HCT116 (cell line): Measurements from ENCODE around the gene ZNF189. TPM values are rescaled to one million over a fixed set of nuclear protein-coding genes. Genes with fewer than 3 reads are reported as not detected.

Source experiments
- ATAC-seq: fragments of 200-7000 bp; cut with Tn5 transposase; 2 replicates; pipeline ENCODE4 v1.9.1; 2020; ENCODE audit warnings: mild to moderate bottlenecking, moderate library complexity
- BruUV-seq: library from RNA; stranded (reverse); fragments of 400-500 nt; replicated peaks from 2 replicates; lab custom pipeline; 2021; lab: Mats Ljungman, UMichigan
- CTCF ChIA-PET: fragments of 300-600 bp; sonication (Branson Sonifier 250); formaldehyde crosslinking; loops from one replicate; lab custom pipeline; 2021; ENCODE audit warnings: antibody characterized with exemption; lab: Charles Lee
- POLR2A ChIA-PET: fragments of 300-600, 350-600 bp; sonication (Branson Sonifier 250); formaldehyde crosslinking; loops from one replicate; lab custom pipeline; 2021; ENCODE audit warnings: antibody characterized with exemption; lab: Charles Lee
- RAD21 ChIA-PET, 2 experiments: fragments of 300-600 bp; sonication (Branson Sonifier 250); formaldehyde crosslinking; loops; one replicate each; lab custom pipeline; 2023; ENCODE audit warnings: low total read pairs in 2 of 2; ENCODE audit not compliant: uncharacterized antibody in 2 of 2, unreplicated experiment in 2 of 2, low non-redundant PET in 1 of 2; lab: Charles Lee
- DNase-seq: peaks from one replicate; pipeline ENCODE4 v3.0.0-alpha.2; 2010; ENCODE audit warnings: low read depth, low spot score
- H2AFZ ChIP-seq: fragments of 200-600 bp; shearing (Covaris generic), sonication (generic); 2 replicates; pipeline ENCODE4 v1.6.1; 2017; ENCODE audit warnings: low read depth, mixed run types, mixed read lengths, antibody characterized with exemption, low read length; ENCODE audit not compliant: poor library complexity, severe bottlenecking
- H3K27ac ChIP-seq: 2 replicates; pipeline ENCODE4 v1.5.1; 2012; ENCODE audit warnings: low read depth, low read length
- H3K27me3 ChIP-seq: fragments of 200-600 bp; sonication (generic); 2 replicates; pipeline ENCODE4 v1.6.1; 2016; ENCODE audit warnings: mixed run types, low read length, mixed read lengths; ENCODE audit not compliant: insufficient read depth
- H3K36me3 ChIP-seq, 2 experiments: fragments of 200-500 bp in 1 of 2; fragments of 200-600 bp in 1 of 2; sonication (Bioruptor generic) in 1 of 2; sonication (generic) in 1 of 2; 2 replicates each; pipeline versions ENCODE4 v1.5.1 to v1.6.1; 2014 to 2016; ENCODE audit warnings: low read length in 2 of 2, inconsistent platforms in 1 of 2, mixed read lengths in 1 of 2, mixed run types in 1 of 2; ENCODE audit not compliant: insufficient read depth in 2 of 2, control insufficient read depth in 1 of 2
- H3K4me1 ChIP-seq, 2 experiments: fragments of 200-600 bp in 1 of 2; sonication (generic) in 1 of 2; 2 replicates each; pipeline versions ENCODE4 v1.5.1 to v1.6.1; 2012 to 2017; ENCODE audit warnings: low read length in 2 of 2, inconsistent platforms in 1 of 2, mild to moderate bottlenecking in 1 of 2, mixed read lengths in 1 of 2, mixed run types in 1 of 2, moderate library complexity in 1 of 2; ENCODE audit not compliant: insufficient read depth in 2 of 2, control insufficient read depth in 1 of 2
- H3K4me2 ChIP-seq: fragments of 200-600 bp; sonication (generic); 2 replicates; pipeline ENCODE4 v1.6.1; 2017; ENCODE audit warnings: mixed run types, low read length, mixed read lengths
- H3K4me3 ChIP-seq, 2 experiments: fragments of 200-600 bp in 1 of 2; sonication (generic) in 1 of 2; replicated peaks in 1 of 2; 2 replicates each; pipeline ENCODE4 v1.5.1; 2011 to 2016; ENCODE audit warnings: low read length in 2 of 2, control low read depth in 1 of 2, low read depth in 1 of 2, mild to moderate bottlenecking in 1 of 2, mixed read lengths in 1 of 2, mixed run types in 1 of 2
- H3K79me2 ChIP-seq: fragments of 200-600 bp; sonication (generic); 2 replicates; pipeline ENCODE4 v1.6.1; 2017; ENCODE audit warnings: mild to moderate bottlenecking, mixed run types, low read length, moderate library complexity, mixed read lengths; ENCODE audit not compliant: insufficient read depth
- H3K9ac ChIP-seq: fragments of 200-600 bp; sonication (generic); 2 replicates; pipeline ENCODE4 v1.6.1; 2016; ENCODE audit warnings: low read length, mixed read lengths
- H3K9me2 ChIP-seq: fragments of 200-600 bp; sonication (generic), shearing (Covaris generic); 2 replicates; pipeline ENCODE4 v1.6.1; 2017; ENCODE audit warnings: mixed run types, mild to moderate bottlenecking, moderate library complexity; ENCODE audit not compliant: insufficient read depth
- H3K9me3 ChIP-seq, 2 experiments: fragments of 200-500 bp in 1 of 2; fragments of 200-600 bp in 1 of 2; sonication (Bioruptor generic) in 1 of 2; sonication (generic) in 1 of 2; 2 replicates each; pipeline ENCODE4 v1.6.1; 2014 to 2017; ENCODE audit warnings: low read length in 2 of 2, mixed read lengths in 2 of 2, inconsistent platforms in 1 of 2, low read depth in 1 of 2, mild to moderate bottlenecking in 1 of 2, mixed run types in 1 of 2, moderate library complexity in 1 of 2; ENCODE audit not compliant: control insufficient read depth in 1 of 2, insufficient read depth in 1 of 2
- H4K20me1 ChIP-seq: fragments of 200-600 bp; sonication (generic), shearing (Covaris generic); 2 replicates; pipeline ENCODE4 v1.6.1; 2017; ENCODE audit warnings: mixed run types, mild to moderate bottlenecking, moderate library complexity; ENCODE audit not compliant: insufficient read depth
- CEBPB ChIP-seq: IDR thresholded peaks from 2 replicates; pipeline ENCODE4 v1.6.1; 2012; ENCODE audit warnings: low read depth
- EGR1 ChIP-seq: IDR thresholded peaks from 2 replicates; pipeline ENCODE4 v1.6.1; 2012; ENCODE audit warnings: low read depth
- ELF1 ChIP-seq: IDR thresholded peaks from 2 replicates; pipeline ENCODE4 v1.6.1; 2012; ENCODE audit warnings: low read depth, borderline replicate concordance
- EZH2phosphoT487 ChIP-seq: fragments of 200-600 bp; IDR thresholded peaks from 2 replicates; pipeline ENCODE4 v1.6.1; 2018; ENCODE audit warnings: antibody characterized with exemption, borderline replicate concordance
- SP1 ChIP-seq: IDR thresholded peaks from 2 replicates; pipeline ENCODE4 v1.6.1; 2012; ENCODE audit warnings: low read depth
- SRF ChIP-seq: IDR thresholded peaks from 2 replicates; pipeline ENCODE4 v1.6.1; 2012; ENCODE audit warnings: low read depth
- TCF7L2 ChIP-seq: IDR thresholded peaks from 2 replicates; pipeline ENCODE4 v1.7.0; 2011; ENCODE audit warnings: borderline replicate concordance, inconsistent platforms; ENCODE audit not compliant: insufficient read depth, insufficient read length; ENCODE audit errors: extremely low read depth
- ZFX ChIP-seq: fragments of 450-650 bp; IDR thresholded peaks from 2 replicates; pipeline ENCODE4 v1.6.1; 2017
- ZNF274 ChIP-seq: fragments of 200-500 bp; sonication (Bioruptor generic); IDR thresholded peaks from 2 replicates; pipeline ENCODE4 v1.6.1; 2014; ENCODE audit warnings: mild to moderate bottlenecking, low read depth, low read length, inconsistent platforms
- intact Hi-C: fragments of 100-400 bp; cut with micrococcal nuclease; formaldehyde crosslinking; loops from 2 replicates; pipeline ENCODE4 v1.10.0; 2022
- total RNA-seq: library from RNA; stranded (reverse); gene quantifications from one replicate; pipeline ENCODE4 v1.2.1, GENCODE V29; 2021; ENCODE audit not compliant: unreplicated experiment
- TF ChIP-seq, protein P1 (sequence below): IDR thresholded peaks from 2 replicates; pipeline ENCODE4 v1.6.1; 2012

Gene ZNF189
- total RNA-seq, 1 experiment from 2014 or later, result 10.6 TPM

DNA sequence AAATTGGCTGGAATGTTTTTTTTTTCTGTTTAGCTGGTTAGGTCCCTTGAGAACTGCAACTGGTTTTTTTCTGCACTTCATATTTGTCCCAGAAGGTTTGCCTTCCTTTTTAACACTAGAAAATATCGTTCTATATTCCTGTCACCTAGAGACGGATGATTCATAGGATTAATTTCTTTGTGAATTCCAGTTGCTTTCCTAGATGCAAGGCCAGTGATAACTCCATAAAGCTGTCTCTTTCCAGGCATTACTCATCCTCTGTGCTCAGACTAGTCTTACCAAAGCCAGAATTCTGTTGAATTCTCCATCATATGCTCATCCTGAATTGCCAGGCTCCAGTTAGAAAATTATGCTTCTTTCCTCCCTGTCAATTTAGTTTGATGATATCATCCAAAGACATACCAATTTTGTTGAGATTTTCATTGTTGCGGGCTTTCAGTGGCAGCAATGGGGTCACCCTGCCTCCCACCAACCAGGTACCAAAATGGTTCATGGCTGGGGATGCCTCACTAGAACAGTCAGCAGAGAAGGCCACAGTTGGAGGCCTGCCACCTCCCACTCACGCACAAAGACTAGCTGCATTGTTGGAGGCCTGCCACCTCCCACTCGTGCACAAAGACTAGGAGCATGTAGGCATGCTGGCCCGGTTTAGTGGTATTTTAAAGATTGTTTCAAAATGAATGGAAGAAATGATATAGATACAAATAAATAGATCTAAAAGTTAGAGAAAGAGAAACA lies 22.4 kb upstream of the ZNF189 start (continued):
- TF ChIP-seq ZNF274 (no peak), EZH2phosphoT487 (no peak), SP1 (no peak)

DNA sequence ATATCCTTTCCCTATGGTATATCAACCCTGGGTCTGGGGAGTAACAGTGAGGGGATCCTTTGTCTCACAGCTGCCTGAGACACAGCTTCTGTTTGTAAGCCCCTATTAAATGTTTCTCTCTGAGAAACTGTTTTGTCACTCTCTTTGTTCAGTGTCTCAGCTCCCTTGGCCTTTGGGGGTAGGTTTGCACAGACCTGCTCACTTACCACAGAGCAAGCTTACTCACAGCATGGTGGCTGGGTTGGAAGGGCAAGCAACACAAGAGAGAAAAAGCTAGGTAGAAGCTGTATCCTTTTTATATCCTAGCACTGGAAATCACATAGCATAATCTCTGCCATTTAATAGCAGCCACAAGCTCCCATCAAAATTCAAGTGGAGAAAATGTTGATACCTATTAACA lies 18.4 kb upstream of the ZNF189 start:
- ChIA-PET POLR2A (interaction anchor here (1.1 kb wide), 1 partner anchor 18 kb away, joined by 3 read pairs; the partner anchor contains the start of genes MRPL50 and ZNF189), RAD21 (no interaction called here), CTCF (interaction anchor here (1.3 kb wide), 1 partner anchor 8 kb away, joined by 4 read pairs; no protein-coding TSS in a partner anchor)
- Histone ChIP-seq H3K4me1 (no peaks in the 10 kb centered on the region), H3K9ac (no peak overlapping the region), H3K9me2 (no peaks in the 10 kb centered on the region), H3K4me3 (no peak overlapping the region), H3K9me3 (no peaks in the 10 kb centered on the region), H3K79me2 (no peaks in the 10 kb centered on the region), H3K27ac (no peak overlapping the region), H4K20me1 (no peaks in the 10 kb centered on the region), H3K27me3 (no peaks in the 10 kb centered on the region), H3K4me2 (no peak overlapping the region), H2AFZ (no peak overlapping the region), H3K36me3 (no peaks in the 10 kb centered on the region)
- DNase-seq, result no peak
- BruUV-seq, result no TSS peak
- intact Hi-C loops, result no loop called here
- TF ChIP-seq ELF1, result no peak
- TF ChIP-seq ZFX, result no peak
- TF ChIP-seq EGR1, result no peak
- no peak for TF ChIP-seq SP1
- no peak for TF ChIP-seq SRF
- TF ChIP-seq EZH2phosphoT487, result no peak
- TF ChIP-seq, protein P1, sequence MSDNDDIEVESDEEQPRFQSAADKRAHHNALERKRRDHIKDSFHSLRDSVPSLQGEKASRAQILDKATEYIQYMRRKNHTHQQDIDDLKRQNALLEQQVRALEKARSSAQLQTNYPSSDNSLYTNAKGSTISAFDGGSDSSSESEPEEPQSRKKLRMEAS, result no peak
- TF ChIP-seq TCF7L2, result no peak
- TF ChIP-seq CEBPB, result no peak
- ATAC-seq, result no peak
